Transverse colon (tissue), 4 donors: ENCODE measurements around the gene NTRK3. TPM values are rescaled to one million over a fixed set of nuclear protein-coding genes. Genes with fewer than 3 reads are reported as not detected.
A peak's percentile ranks its signal among the peaks of the same experiment; 100 is the strongest.

Source experiments
- DNase-seq: peaks from one replicate; pipeline ENCODE4 v3.0.0-alpha.2; 2019
- H3K27ac ChIP-seq, 4 donors: fragments of 200-600 bp; sonication (generic); 2 replicates each; pipeline ENCODE4 v1.5.1; 2016 to 2018; ENCODE audit warnings: inconsistent platforms in 4 of 4
- H3K27me3 ChIP-seq: fragments of 200-600 bp; sonication (generic); 2 replicates; pipeline ENCODE4 v1.5.1; 2017; ENCODE audit warnings: inconsistent platforms
- H3K36me3 ChIP-seq, 4 donors: fragments of 200-600 bp; sonication (generic); 2 replicates each; pipeline ENCODE4 v1.5.1; 2017 to 2019; ENCODE audit warnings: inconsistent platforms in 4 of 4
- H3K4me1 ChIP-seq, 4 donors: fragments of 200-600 bp; sonication (generic); 2 replicates each; pipeline ENCODE4 v1.5.1; 2017 to 2020; ENCODE audit warnings: inconsistent platforms in 4 of 4
- H3K4me3 ChIP-seq, 4 donors: fragments of 200-600 bp; sonication (generic); 1 replicate in 1 of 4; 2 replicates in 3 of 4; pipeline versions ENCODE4 v1.5.1 to v1.6.1; 2017 to 2019; ENCODE audit warnings: inconsistent platforms in 4 of 4
- H3K9me3 ChIP-seq, 2 donors: fragments of 200-600 bp; sonication (generic); 2 replicates each; pipeline ENCODE4 v1.5.1; 2017 to 2019; ENCODE audit warnings: inconsistent platforms in 2 of 2
- CTCF ChIP-seq, 5 experiments: fragments of 200-600 bp in 3 of 5; fragments of 450-650 bp in 2 of 5; sonication (generic) in 3 of 5; IDR thresholded peaks; 1 replicate in 2 of 5; 2 replicates in 3 of 5; pipeline ENCODE4 v1.5.1; 2016 to 2017; ENCODE audit warnings: antibody characterized with exemption in 5 of 5, inconsistent platforms in 3 of 5, mild to moderate bottlenecking in 2 of 5, moderate library complexity in 1 of 5
- EP300 ChIP-seq: sonication (generic); formaldehyde crosslinking; IDR thresholded peaks from one replicate; pipeline ENCODE4 v1.6.1; 2017; ENCODE audit warnings: antibody characterized with exemption, low read depth
- POLR2A ChIP-seq: fragments of 450-650 bp; IDR thresholded peaks from one replicate; pipeline ENCODE4 v1.6.1; 2016; ENCODE audit warnings: antibody characterized with exemption, mild to moderate bottlenecking, moderate library complexity
- POLR2AphosphoS5 ChIP-seq, 3 donors: sonication (generic); formaldehyde crosslinking; IDR thresholded peaks; one replicate each; pipeline ENCODE4 v1.6.1; 2016; ENCODE audit warnings: antibody characterized with exemption in 3 of 3
- WGBS, 2 donors: methylation state at CpG; one replicate each; pipeline ENCODE4 v1.1.5; 2018; ENCODE audit warnings: low coverage in 1 of 2; 5-methylcytosine and 5-hydroxymethylcytosine counted together
- in situ Hi-C, 4 donors: fragments of 200-750 bp; cut with MboI; loops; one replicate each; pipeline versions ENCODE4 v1.15.0 to v1.15.1; 2017; ENCODE audit warnings: low sequenced_read_pairs in 3 of 4, low pct_ligation_motif_present in 1 of 4, low pct_unique_long_range_greater_than_20kb in 1 of 4
- intact Hi-C: fragments of 100-400 bp; cut with DNase I; formaldehyde crosslinking; loops from one replicate; pipeline ENCODE4 v1.15.1; 2023; ENCODE audit warnings: low total_unique reads
- total RNA-seq, 4 donors: library from RNA; depleted of rRNA; stranded (reverse); fragments of >200 nt; gene quantifications; one replicate each; pipeline ENCODE4 v1.1.0, GENCODE V29; 2016

Gene NTRK3
- total RNA-seq, 4 donors from 2014 or later: 1.1 to 2.8 (median 2.4) TPM

GRCh38 chr15:87954793-87955192 is 301.7 kb downstream of the NTRK3 start:
- Histone ChIP-seq H3K27ac (no peak overlapping the region), H3K9me3 (no peaks in the 10 kb centered on the region), H3K36me3 (no peaks in the 10 kb centered on the region), H3K4me3 (no peak overlapping the region), H3K27me3 (no peaks in the 10 kb centered on the region), H3K4me1 (no peaks in the 10 kb centered on the region)
- no peak for DNase-seq
- 33 to 52% methylated on average over 1 to 2 of the region's 2 CpGs for whole genome bisulfite sequencing, 2 donors
- TF ChIP-seq POLR2AphosphoS5 (IDR thresholded peaks at IDR 0.05) (no peak), CTCF (IDR thresholded peaks at IDR 0.05) (no peak), POLR2A (no peak), EP300 (no peak)
- intact Hi-C loops: no loop called here
- in situ Hi-C loops: no loop called here

- no peak for TF ChIP-seq POLR2A
- no peak for TF ChIP-seq CTCF (IDR thresholded peaks at IDR 0.05)
- no peak for TF ChIP-seq EP300
- TF ChIP-seq POLR2AphosphoS5 (IDR thresholded peaks at IDR 0.05): no peak
- Histone ChIP-seq H3K9me3 (no peaks in the 10 kb centered on the region), H3K4me1 (no peaks in the 10 kb centered on the region), H3K27ac (no peak overlapping the region), H3K4me3 (no peak overlapping the region), H3K27me3 (no peaks in the 10 kb centered on the region), H3K36me3 (no peaks in the 10 kb centered on the region)
- intact Hi-C loops (no loop called here), in situ Hi-C loops (no loop called here)
- WGBS, 2 donors: 76 to 89% methylated on average over 5 to 23 of the region's 23 CpGs
- no peak for DNase-seq
Observed at GRCh38 chr15:87952736-87953287, 303.7 kb downstream of the NTRK3 start.

- Histone ChIP-seq H3K9me3 (no peaks in the 10 kb centered on the region), H3K27me3 (no peaks in the 10 kb centered on the region), H3K27ac (peak overlapping the region in 3 of 4 donors; percentile 30 to 54 (median 43)), H3K4me1 (no peaks in the 10 kb centered on the region), H3K4me3 (no peak overlapping the region), H3K36me3 (no peaks in the 10 kb centered on the region)
- WGBS, 2 donors: 68% methylated on average over 6 of the region's 6 CpGs; no CpG with 5 or more reads in 1 of the 2 donors
- intact Hi-C loops (no loop called here), in situ Hi-C loops (no loop called here)
- TF ChIP-seq EP300: peak; percentile 30
- TF ChIP-seq POLR2A: no peak
- DNase-seq: no peak
Observed at GRCh38 chr15:87949575-87950223, 306.8 kb downstream of the NTRK3 start.

- in situ Hi-C loops: no loop called here
Observed at GRCh38 chr15:87949151-87949574, 307.4 kb downstream of the NTRK3 start.

More at GRCh38 chr15:87949151-87949574, 307.4 kb downstream of the NTRK3 start:
- H3K36me3 ChIP-seq: no peaks in the 10 kb centered on the region
- intact Hi-C loops: no loop called here
- no peaks in the 10 kb centered on the region for H3K27me3 ChIP-seq
- WGBS, 2 donors: 58 to 66% methylated on average over 7 of the region's 7 CpGs
- peak overlapping the region in 3 of 4 donors; percentile 30 to 43 (median 37) for H3K27ac ChIP-seq
- DNase-seq: no peak
- H3K9me3 ChIP-seq: no peaks in the 10 kb centered on the region
- no peaks in the 10 kb centered on the region for H3K4me1 ChIP-seq
- H3K4me3 ChIP-seq: no peak overlapping the region
- TF ChIP-seq POLR2A (no peak), POLR2AphosphoS5 (IDR thresholded peaks at IDR 0.05) (peak in 1 of 3 donors; percentile 44), CTCF (IDR thresholded peaks at IDR 0.05) (no peak), EP300 (peak; percentile 76)
